Measurements from ENCODE around the gene SLC2A9. TPM values are rescaled to one million over a fixed set of nuclear protein-coding genes. Genes with fewer than 3 reads are reported as not detected.

The SLC2A9 gene
- total RNA-seq, 1 donor from 2014 or later = 25.2 TPM

- DNase-seq (no peak), ATAC-seq (no peak)
- intact Hi-C loops (cut with DNase I) = no loop called here
These were observed 13.3 kb downstream of the SLC2A9 start for GRCh38 chr4:10007793-10008608.

GRCh38 chr4:10007436-10007740 lies 13.9 kb downstream of the SLC2A9 start:
- Histone ChIP-seq H3K9me3 (no peaks in the 10 kb centered on the region), H3K27me3 (ENCODE audit: low read depth) (no peaks in the 10 kb centered on the region), H3K4me1 (peaks cover 35% of the 10 kb centered on the region), H3K27ac (peak overlapping the region; percentile 83), H3K36me3 (no peaks in the 10 kb centered on the region), H3K4me3 (no peak overlapping the region)
- intact Hi-C loops (cut with DNase I) = no loop called here
- no peak for TF ChIP-seq CTCF (IDR thresholded peaks at IDR 0.05)
- ATAC-seq (no peak), DNase-seq (no peak)

More at GRCh38 chr4:10007793-10008608, 13.3 kb downstream of the SLC2A9 start:
- no peaks in the 10 kb centered on the region for H3K36me3 ChIP-seq
- H3K4me1 ChIP-seq = peaks cover 35% of the 10 kb centered on the region
- H3K27ac ChIP-seq = peak overlapping the region; percentile 44
- TF ChIP-seq CTCF (IDR thresholded peaks at IDR 0.05) = no peak
- H3K27me3 ChIP-seq (ENCODE audit: low read depth) = no peaks in the 10 kb centered on the region
- no peaks in the 10 kb centered on the region for H3K9me3 ChIP-seq
- no peak overlapping the region for H3K4me3 ChIP-seq

- DNase-seq = peak; percentile 71
- peaks cover 35% of the 10 kb centered on the region for H3K4me1 ChIP-seq
- peak; percentile 85 to 90 for ATAC-seq
- H3K36me3 ChIP-seq = no peaks in the 10 kb centered on the region
- H3K27me3 ChIP-seq (ENCODE audit: low read depth) = no peaks in the 10 kb centered on the region
- no peak for TF ChIP-seq CTCF (IDR thresholded peaks at IDR 0.05)
- intact Hi-C loops (cut with DNase I) = no loop called here
- peak overlapping the region; percentile 83 for H3K27ac ChIP-seq
- H3K9me3 ChIP-seq = no peaks in the 10 kb centered on the region
- peak overlapping the region; percentile 25 for H3K4me3 ChIP-seq
These were observed 14.5 kb downstream of the SLC2A9 start for GRCh38 chr4:10006601-10007435.

GRCh38 chr4:10006231-10006600 lies 15.1 kb downstream of the SLC2A9 start:
- H3K27ac ChIP-seq = peak overlapping the region; percentile 83
- peak overlapping the region; percentile 25 for H3K4me3 ChIP-seq
- H3K9me3 ChIP-seq = no peaks in the 10 kb centered on the region
- intact Hi-C loops (cut with DNase I) = no loop called here
- no peak for DNase-seq
- TF ChIP-seq CTCF (IDR thresholded peaks at IDR 0.05) = no peak
- H3K4me1 ChIP-seq = peaks cover 35% of the 10 kb centered on the region
- ATAC-seq = peak; percentile 95 to 96
- H3K36me3 ChIP-seq = no peaks in the 10 kb centered on the region
- H3K27me3 ChIP-seq (ENCODE audit: low read depth) = no peaks in the 10 kb centered on the region

GRCh38 chr4:10005632-10006031 lies 15.7 kb downstream of the SLC2A9 start:
- Histone ChIP-seq H3K4me3 (no peak overlapping the region), H3K9me3 (no peaks in the 10 kb centered on the region), H3K27me3 (ENCODE audit: low read depth) (no peaks in the 10 kb centered on the region), H3K4me1 (peaks cover 35% of the 10 kb centered on the region), H3K36me3 (no peaks in the 10 kb centered on the region), H3K27ac (peak overlapping the region; percentile 83)
- DNase-seq (no peak), ATAC-seq (no peak)
- no peak for TF ChIP-seq CTCF (IDR thresholded peaks at IDR 0.05)
- intact Hi-C loops (cut with DNase I) = no loop called here

Measured in lower lobe of right lung (tissue), 2 donors.